GM19240 (cell line): ENCODE measurements around the gene ANKRD33B.

Experiments
- DNase-seq: peaks from one replicate; pipeline ENCODE4 v3.0.0; 2011; ENCODE audit warnings: low spot score; ENCODE audit not compliant: insufficient read length

Gene ANKRD33B

GRCh38 chr5:10674096-10674495 is 110.2 kb downstream of the ANKRD33B start:
- DNase-seq = no peak

- no peak for DNase-seq
Observed at GRCh38 chr5:10674582-10674981, 110.7 kb downstream of the ANKRD33B start.

GRCh38 chr5:10675177-10675700 is 111.4 kb downstream of the ANKRD33B start:
- no peak for DNase-seq

- DNase-seq = no peak
Observed at GRCh38 chr5:10676224-10676623, 112.4 kb downstream of the ANKRD33B start.

- DNase-seq = no peak
Observed at GRCh38 chr5:10676946-10677345, 113.1 kb downstream of the ANKRD33B start.

- DNase-seq = no peak
Observed at GRCh38 chr5:10677533-10677932, 113.7 kb downstream of the ANKRD33B start.

- no peak for DNase-seq
Observed at GRCh38 chr5:10678244-10678643, 114.4 kb downstream of the ANKRD33B start.

- DNase-seq = no peak
Observed at GRCh38 chr5:10679336-10679988, 115.6 kb downstream of the ANKRD33B start.

GRCh38 chr5:10680876-10681481 is 117.1 kb downstream of the ANKRD33B start:
- no peak for DNase-seq

- no peak for DNase-seq
Observed at GRCh38 chr5:10681731-10682679, 118.1 kb downstream of the ANKRD33B start.

- no peak for DNase-seq
Observed at GRCh38 chr5:10682801-10683525, 119.1 kb downstream of the ANKRD33B start.

- DNase-seq = peak; percentile 33
Observed at GRCh38 chr5:10684303-10685086, 120.6 kb downstream of the ANKRD33B start.

GRCh38 chr5:10685115-10685521 is 121.2 kb downstream of the ANKRD33B start:
- no peak for DNase-seq

GRCh38 chr5:10686890-10687289 is 123.0 kb downstream of the ANKRD33B start:
- no peak for DNase-seq

GRCh38 chr5:10688651-10689171 is 124.8 kb downstream of the ANKRD33B start:
- no peak for DNase-seq

GRCh38 chr5:10689391-10690081 is 125.7 kb downstream of the ANKRD33B start:
- DNase-seq = no peak

GRCh38 chr5:10690460-10691440 is 126.9 kb downstream of the ANKRD33B start:
- DNase-seq = no peak
